NCI-H460 (cell line): ENCODE measurements around the gene ARMC8. TPM values are rescaled to one million over a fixed set of nuclear protein-coding genes. Genes with fewer than 3 reads are reported as not detected.

Experiments
- DNase-seq: peaks from one replicate; pipeline ENCODE4 v3.0.0-alpha.2; 2016; ENCODE audit warnings: low read depth; ENCODE audit errors: extremely low read depth
- total RNA-seq: library from RNA; depleted of rRNA; stranded (reverse); fragments of >200 nt; shearing (Covaris generic); gene quantifications from 2 replicates; pipeline ENCODE4 v1.2.3, GENCODE V29; 2014

Gene ARMC8
- total RNA-seq, 1 experiment from 2014 or later: 18.4 TPM

- no peak for DNase-seq
Measured at GRCh38 chr3:138241676-138242075, 54.6 kb downstream of the ARMC8 start.

- DNase-seq: no peak
Measured at GRCh38 chr3:138242466-138242865, 55.4 kb downstream of the ARMC8 start.

GRCh38 chr3:138245026-138245425 lies 57.9 kb downstream of the ARMC8 start:
- no peak for DNase-seq

- DNase-seq: no peak
Measured at GRCh38 chr3:138249636-138250035, 62.5 kb downstream of the ARMC8 start.

GRCh38 chr3:138253609-138254008 lies 66.5 kb downstream of the ARMC8 start:
- no peak for DNase-seq

- no peak for DNase-seq
Measured at GRCh38 chr3:138254216-138254615, 67.1 kb downstream of the ARMC8 start.

GRCh38 chr3:138256022-138256421 lies 68.9 kb downstream of the ARMC8 start:
- no peak for DNase-seq

- DNase-seq: no peak
Measured at GRCh38 chr3:138257986-138258385, 70.9 kb downstream of the ARMC8 start.

- DNase-seq: no peak
Measured at GRCh38 chr3:138259126-138259525, 72.0 kb downstream of the ARMC8 start.

- no peak for DNase-seq
Measured at GRCh38 chr3:138260611-138261010, 73.5 kb downstream of the ARMC8 start.

GRCh38 chr3:138263104-138263503 lies 76.0 kb downstream of the ARMC8 start:
- DNase-seq: no peak

- no peak for DNase-seq
Measured at GRCh38 chr3:138265745-138266144, 78.6 kb downstream of the ARMC8 start.

GRCh38 chr3:138267083-138267482 lies 80.0 kb downstream of the ARMC8 start:
- no peak for DNase-seq

- DNase-seq: no peak
Measured at GRCh38 chr3:138270245-138270644, 83.1 kb downstream of the ARMC8 start.

- DNase-seq: no peak
Measured at GRCh38 chr3:138271189-138271794, 84.2 kb downstream of the ARMC8 start.

- no peak for DNase-seq
Measured at GRCh38 chr3:138281561-138281960, 94.5 kb downstream of the ARMC8 start.

- no peak for DNase-seq
Measured at GRCh38 chr3:138282836-138283235, 95.7 kb downstream of the ARMC8 start.

- DNase-seq: no peak
Measured at GRCh38 chr3:138284079-138284478, 97.0 kb downstream of the ARMC8 start.

- DNase-seq: no peak
Measured at GRCh38 chr3:138284957-138285477, 97.9 kb downstream of the ARMC8 start.

GRCh38 chr3:138289260-138289659 lies 102.2 kb downstream of the ARMC8 start:
- no peak for DNase-seq

GRCh38 chr3:138289701-138290100 lies 102.6 kb downstream of the ARMC8 start:
- no peak for DNase-seq

- DNase-seq: no peak
Measured at GRCh38 chr3:138296639-138297038, 109.5 kb downstream of the ARMC8 start.

GRCh38 chr3:138297059-138297607 lies 110.0 kb downstream of the ARMC8 start:
- no peak for DNase-seq
